HEK293T (cell line): Measurements from ENCODE around the gene CST7.

Experiments used
- CTCF ChIA-PET: fragments of 350-600 bp; formaldehyde crosslinking; extraction: SDS; loops from one replicate; lab custom pipeline; 2021; ENCODE audit warnings: antibody characterized with exemption, inconsistent platforms; lab: Yijun Ruan, JAX
- POLR2A ChIA-PET: fragments of 350-600 bp; formaldehyde crosslinking; extraction: SDS; loops from one replicate; lab custom pipeline; 2020; ENCODE audit warnings: antibody characterized with exemption, inconsistent platforms; lab: Yijun Ruan, JAX
- DNase-seq: peaks from one replicate; pipeline ENCODE4 v3.0.0; 2012; ENCODE audit warnings: mixed read lengths; ENCODE audit errors: extremely low spot score
- ARNT ChIP-seq: fragments of 450-650 bp; IDR thresholded peaks from 2 replicates; pipeline ENCODE4 v1.6.1; 2017; ENCODE audit warnings: mild to moderate bottlenecking
- CTBP1 ChIP-seq: fragments of 450-650 bp; IDR thresholded peaks from 2 replicates; pipeline ENCODE4 v1.6.1; 2016; ENCODE audit warnings: borderline replicate concordance
- ELF4 ChIP-seq: fragments of 450-650 bp; IDR thresholded peaks from 2 replicates; pipeline ENCODE4 v1.6.1; 2017; ENCODE audit warnings: antibody characterized with exemption
- FOXA1 ChIP-seq: fragments of 450-650 bp; IDR thresholded peaks from 2 replicates; pipeline ENCODE4 v1.6.1; 2016; ENCODE audit warnings: mild to moderate bottlenecking
- FOXK2 ChIP-seq: fragments of 450-650 bp; IDR thresholded peaks from 2 replicates; pipeline ENCODE4 v1.6.1; 2016; ENCODE audit warnings: mild to moderate bottlenecking
- FOXM1 ChIP-seq: fragments of 450-650 bp; IDR thresholded peaks from 2 replicates; pipeline ENCODE4 v1.6.1; 2017; ENCODE audit warnings: mild to moderate bottlenecking, borderline replicate concordance
- HDGF ChIP-seq: fragments of 450-650 bp; IDR thresholded peaks from 2 replicates; pipeline ENCODE4 v1.6.1; 2017; ENCODE audit warnings: antibody characterized with exemption, borderline replicate concordance
- L3MBTL2 ChIP-seq: fragments of 450-650 bp; conservative IDR thresholded peaks from 2 replicates; pipeline ENCODE4 v1.6.1; 2016; ENCODE audit warnings: mild to moderate bottlenecking
- LEF1 ChIP-seq: fragments of 450-650 bp; IDR thresholded peaks from 2 replicates; pipeline ENCODE4 v1.6.1; 2017; ENCODE audit warnings: mild to moderate bottlenecking, borderline replicate concordance
- NFRKB ChIP-seq: fragments of 450-650 bp; IDR thresholded peaks from 2 replicates; pipeline ENCODE4 v1.6.1; 2016; ENCODE audit warnings: mild to moderate bottlenecking, moderate library complexity
- SP1 ChIP-seq: fragments of 450-650 bp; IDR thresholded peaks from 2 replicates; pipeline ENCODE4 v1.6.1; 2017
- SUZ12 ChIP-seq: fragments of 450-650 bp; IDR thresholded peaks from 2 replicates; pipeline ENCODE4 v1.6.1; 2016; ENCODE audit warnings: mild to moderate bottlenecking
- TF ChIP-seq, protein P1 (sequence below): fragments of 450-650 bp; IDR thresholded peaks from 2 replicates; pipeline ENCODE4 v1.6.1; 2016

Gene CST7

DNA sequence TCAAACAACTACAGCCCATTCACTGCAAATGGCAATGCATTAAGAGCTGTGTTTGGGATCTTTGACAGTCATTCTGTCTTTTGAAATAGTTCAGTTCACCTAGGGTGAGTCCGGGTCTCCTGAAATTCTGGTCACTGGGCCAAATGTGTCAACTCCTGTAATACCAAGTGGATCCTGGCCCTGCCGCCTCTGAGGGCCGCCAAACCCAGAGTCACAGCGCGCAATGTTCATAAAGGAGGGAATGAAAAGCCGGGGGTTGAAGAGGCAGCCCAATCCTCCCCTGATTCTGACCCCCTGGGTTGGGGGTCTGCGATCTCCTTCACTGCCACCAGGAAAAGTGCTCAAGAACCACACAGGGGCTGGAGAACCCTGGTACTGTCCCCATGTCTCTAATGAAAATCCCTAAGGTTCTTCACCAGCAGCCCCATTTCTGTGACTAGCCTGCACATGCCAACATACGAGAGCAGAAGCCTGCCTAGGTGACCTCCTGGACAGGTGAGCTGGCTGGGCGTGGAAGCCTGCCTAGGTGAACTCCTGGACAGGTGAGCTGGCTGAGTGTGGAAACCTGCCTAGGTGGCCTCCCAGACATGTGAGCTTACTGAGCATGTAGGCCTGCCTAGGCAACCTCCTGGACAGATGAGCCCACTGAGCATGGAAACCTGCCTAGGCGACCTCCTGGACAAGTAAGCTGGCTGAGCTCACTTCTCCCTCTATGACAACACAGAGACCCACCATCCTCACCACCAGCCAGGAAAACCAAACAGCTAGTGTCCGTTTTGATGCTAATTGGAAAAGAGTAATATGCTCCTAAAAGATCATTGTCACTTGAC, 59.5 kb downstream of the CST7 start:
- CTCF ChIA-PET, result no interaction called here
- TF ChIP-seq ARNT (no peak), SUZ12 (no peak), CTBP1 (no peak), HDGF (no peak), L3MBTL2 (no peak), NFRKB (no peak), ELF4 (no peak), FOXA1 (no peak), SP1 (no peak), FOXM1 (no peak), LEF1 (no peak), FOXK2 (no peak)
- TF ChIP-seq, protein P1, sequence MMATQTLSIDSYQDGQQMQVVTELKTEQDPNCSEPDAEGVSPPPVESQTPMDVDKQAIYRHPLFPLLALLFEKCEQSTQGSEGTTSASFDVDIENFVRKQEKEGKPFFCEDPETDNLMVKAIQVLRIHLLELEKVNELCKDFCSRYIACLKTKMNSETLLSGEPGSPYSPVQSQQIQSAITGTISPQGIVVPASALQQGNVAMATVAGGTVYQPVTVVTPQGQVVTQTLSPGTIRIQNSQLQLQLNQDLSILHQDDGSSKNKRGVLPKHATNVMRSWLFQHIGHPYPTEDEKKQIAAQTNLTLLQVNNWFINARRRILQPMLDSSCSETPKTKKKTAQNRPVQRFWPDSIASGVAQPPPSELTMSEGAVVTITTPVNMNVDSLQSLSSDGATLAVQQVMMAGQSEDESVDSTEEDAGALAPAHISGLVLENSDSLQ, result no peak
- POLR2A ChIA-PET, result no interaction called here
- no peak for DNase-seq
